ENCODE data around the gene PRC1.

PRC1 gene

GRCh38 chr15:91027677-91028076, 33.3 kb upstream of the PRC1 start:
- no peak for TF ChIP-seq CTCF (conservative IDR thresholded peaks at IDR 0.05; ENCODE audit: control insufficient read depth, insufficient read depth, low read depth, low read length)
- DNase-seq (ENCODE audit: low read depth): no peak
- no peak overlapping the region for H3K4me3 ChIP-seq (ENCODE audit: control insufficient read depth, low read depth, low read length)

- DNase-seq (ENCODE audit: low read depth): no peak
- no peak overlapping the region for H3K4me3 ChIP-seq (ENCODE audit: control insufficient read depth, low read depth, low read length)
- TF ChIP-seq CTCF (conservative IDR thresholded peaks at IDR 0.05; ENCODE audit: control insufficient read depth, insufficient read depth, low read depth, low read length): no peak
Measured at GRCh38 chr15:91023720-91024119, 29.4 kb upstream of the PRC1 start.

GRCh38 chr15:91022832-91023129, 28.4 kb upstream of the PRC1 start:
- TF ChIP-seq CTCF (conservative IDR thresholded peaks at IDR 0.05; ENCODE audit: control insufficient read depth, insufficient read depth, low read depth, low read length): no peak
- no peak for DNase-seq (ENCODE audit: low read depth)
- H3K4me3 ChIP-seq (ENCODE audit: control insufficient read depth, low read depth, low read length): peak overlapping the region; percentile 82

GRCh38 chr15:91022075-91022831, 27.9 kb upstream of the PRC1 start, which contains the start of gene VPS33B:
TSS of gene VPS33B (minus strand) at chr15:91022594. CDS start at chr15:91022249, 345 bp downstream.
- TF ChIP-seq CTCF (conservative IDR thresholded peaks at IDR 0.05; ENCODE audit: control insufficient read depth, insufficient read depth, low read depth, low read length): no peak
- peak within 1 kb of the TSS; percentile 82 for H3K4me3 ChIP-seq (ENCODE audit: control insufficient read depth, low read depth, low read length)

GRCh38 chr15:91021516-91022074, 27.3 kb upstream of the PRC1 start:
- H3K4me3 ChIP-seq (ENCODE audit: control insufficient read depth, low read depth, low read length): peak overlapping the region; percentile 82
- peak; percentile 41 for DNase-seq (ENCODE audit: low read depth)
- no peak for TF ChIP-seq CTCF (conservative IDR thresholded peaks at IDR 0.05; ENCODE audit: control insufficient read depth, insufficient read depth, low read depth, low read length)

More at GRCh38 chr15:91022075-91022831, 27.9 kb upstream of the PRC1 start, which contains the start of gene VPS33B:
- peak; percentile 84 for DNase-seq (ENCODE audit: low read depth)

GRCh38 chr15:91018158-91018557, 23.8 kb upstream of the PRC1 start:
- TF ChIP-seq CTCF (conservative IDR thresholded peaks at IDR 0.05; ENCODE audit: control insufficient read depth, insufficient read depth, low read depth, low read length): no peak
- H3K4me3 ChIP-seq (ENCODE audit: control insufficient read depth, low read depth, low read length): no peak overlapping the region
- no peak for DNase-seq (ENCODE audit: low read depth)
